ENCODE data around the gene BOK.
A peak's percentile ranks its signal among the peaks of the same experiment; 100 is the strongest.

BOK gene

DNA sequence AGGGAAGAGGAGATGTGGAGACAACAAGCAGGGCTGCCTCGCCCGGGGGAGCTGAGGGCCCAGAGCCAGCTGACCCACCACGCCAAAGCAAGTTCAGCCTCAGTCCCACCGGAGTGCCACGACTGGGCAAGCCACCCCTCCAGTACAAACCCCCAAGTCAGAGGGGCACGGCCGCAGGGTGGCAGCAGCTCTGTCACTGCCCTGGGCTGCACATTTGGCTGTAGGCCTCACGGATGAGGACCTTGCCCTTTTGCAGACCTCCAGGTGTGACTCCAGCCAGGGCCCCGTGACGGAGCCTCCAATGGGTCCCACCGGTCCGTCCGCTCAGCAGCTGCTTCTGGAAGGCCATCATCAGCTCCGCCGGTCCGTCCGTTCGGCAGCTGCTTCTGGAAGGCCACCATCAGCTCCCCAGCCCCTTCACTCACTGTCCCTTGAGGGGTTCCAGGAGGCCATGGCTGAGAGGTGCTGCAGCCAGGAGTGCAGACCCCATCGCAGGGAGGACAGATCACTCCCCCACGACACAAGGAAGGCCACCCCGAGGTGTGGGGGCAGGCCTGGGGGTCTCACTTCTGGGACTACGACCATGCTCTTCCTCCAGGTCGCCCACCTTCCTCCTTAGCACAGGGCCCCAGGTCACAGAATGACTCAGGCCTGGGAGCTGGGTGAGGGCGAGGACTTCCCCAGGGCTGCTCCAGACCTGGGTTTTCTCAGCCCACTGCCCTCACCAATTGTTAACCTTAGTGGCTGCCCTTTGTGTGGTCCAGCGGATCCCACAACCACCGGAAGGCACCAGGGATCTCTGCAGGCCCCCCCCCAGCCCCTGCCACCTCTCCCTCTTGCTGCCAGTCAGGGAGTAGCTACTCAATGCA, 25.6 kb upstream of the BOK start:
- TF ChIP-seq, protein P1, sequence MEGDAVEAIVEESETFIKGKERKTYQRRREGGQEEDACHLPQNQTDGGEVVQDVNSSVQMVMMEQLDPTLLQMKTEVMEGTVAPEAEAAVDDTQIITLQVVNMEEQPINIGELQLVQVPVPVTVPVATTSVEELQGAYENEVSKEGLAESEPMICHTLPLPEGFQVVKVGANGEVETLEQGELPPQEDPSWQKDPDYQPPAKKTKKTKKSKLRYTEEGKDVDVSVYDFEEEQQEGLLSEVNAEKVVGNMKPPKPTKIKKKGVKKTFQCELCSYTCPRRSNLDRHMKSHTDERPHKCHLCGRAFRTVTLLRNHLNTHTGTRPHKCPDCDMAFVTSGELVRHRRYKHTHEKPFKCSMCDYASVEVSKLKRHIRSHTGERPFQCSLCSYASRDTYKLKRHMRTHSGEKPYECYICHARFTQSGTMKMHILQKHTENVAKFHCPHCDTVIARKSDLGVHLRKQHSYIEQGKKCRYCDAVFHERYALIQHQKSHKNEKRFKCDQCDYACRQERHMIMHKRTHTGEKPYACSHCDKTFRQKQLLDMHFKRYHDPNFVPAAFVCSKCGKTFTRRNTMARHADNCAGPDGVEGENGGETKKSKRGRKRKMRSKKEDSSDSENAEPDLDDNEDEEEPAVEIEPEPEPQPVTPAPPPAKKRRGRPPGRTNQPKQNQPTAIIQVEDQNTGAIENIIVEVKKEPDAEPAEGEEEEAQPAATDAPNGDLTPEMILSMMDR (IDR thresholded peaks at IDR 0.05; ENCODE audit: extremely low read depth, missing control alignments): no peak
- peak; percentile 31 for DNase-seq (ENCODE audit: low spot score)

DNA sequence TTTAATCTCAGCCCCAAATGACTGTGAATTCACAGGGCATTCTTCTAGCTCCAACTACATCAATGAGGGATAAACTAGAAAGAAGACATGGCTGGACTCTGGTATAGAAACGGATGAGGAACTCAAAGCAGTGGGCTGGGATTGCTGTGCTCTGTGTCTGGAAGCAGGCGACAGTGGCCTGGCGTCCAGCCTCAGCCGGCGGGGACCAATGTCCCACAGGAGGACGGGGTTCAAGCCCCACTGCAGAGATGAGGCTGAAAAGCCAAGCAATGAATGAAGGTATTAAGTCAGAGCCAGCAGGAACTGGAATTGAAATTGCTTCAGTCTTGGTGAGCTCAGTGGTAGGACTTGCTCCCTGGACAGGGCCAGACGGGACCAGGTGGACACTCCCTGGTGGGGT, 24.3 kb upstream of the BOK start:
- no peak for DNase-seq (ENCODE audit: low spot score)
- TF ChIP-seq, protein P1 (IDR thresholded peaks at IDR 0.05; ENCODE audit: extremely low read depth, missing control alignments): no peak

DNA sequence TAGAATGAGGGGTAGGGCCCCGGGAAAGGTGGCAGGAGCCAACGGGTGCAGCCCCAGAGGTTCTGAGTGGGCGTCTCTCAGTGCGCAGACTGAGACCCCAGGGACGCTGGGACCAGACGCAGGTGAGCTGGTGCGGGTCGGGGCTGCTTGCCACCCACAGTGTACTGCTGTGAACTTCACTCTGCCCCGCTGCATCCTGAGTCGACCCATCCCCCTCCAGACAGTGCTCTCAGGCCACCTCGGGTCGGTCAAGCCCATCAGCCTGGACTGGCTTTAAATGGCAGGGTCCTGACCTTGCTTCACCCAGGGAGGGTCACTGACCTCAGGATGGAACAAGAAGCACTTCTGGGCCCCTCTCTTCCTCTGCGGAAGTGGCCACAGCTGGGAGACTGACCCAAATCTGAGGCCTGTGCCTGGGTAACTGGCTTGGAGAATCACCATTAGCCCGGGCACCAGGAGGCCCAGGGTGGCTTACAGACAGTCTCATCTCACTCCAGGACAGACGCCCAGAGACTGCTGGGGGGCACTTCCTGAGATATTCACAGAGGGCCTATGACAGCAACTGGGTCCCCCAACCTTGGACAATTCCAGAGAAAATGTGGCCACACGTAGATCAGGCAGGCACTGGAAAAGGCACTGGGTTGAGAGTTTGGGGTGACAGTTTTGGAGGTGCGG, 23.7 kb upstream of the BOK start:
- TF ChIP-seq, protein P1 (IDR thresholded peaks at IDR 0.05; ENCODE audit: extremely low read depth, missing control alignments): no peak
- no peak for DNase-seq (ENCODE audit: low spot score)

DNA sequence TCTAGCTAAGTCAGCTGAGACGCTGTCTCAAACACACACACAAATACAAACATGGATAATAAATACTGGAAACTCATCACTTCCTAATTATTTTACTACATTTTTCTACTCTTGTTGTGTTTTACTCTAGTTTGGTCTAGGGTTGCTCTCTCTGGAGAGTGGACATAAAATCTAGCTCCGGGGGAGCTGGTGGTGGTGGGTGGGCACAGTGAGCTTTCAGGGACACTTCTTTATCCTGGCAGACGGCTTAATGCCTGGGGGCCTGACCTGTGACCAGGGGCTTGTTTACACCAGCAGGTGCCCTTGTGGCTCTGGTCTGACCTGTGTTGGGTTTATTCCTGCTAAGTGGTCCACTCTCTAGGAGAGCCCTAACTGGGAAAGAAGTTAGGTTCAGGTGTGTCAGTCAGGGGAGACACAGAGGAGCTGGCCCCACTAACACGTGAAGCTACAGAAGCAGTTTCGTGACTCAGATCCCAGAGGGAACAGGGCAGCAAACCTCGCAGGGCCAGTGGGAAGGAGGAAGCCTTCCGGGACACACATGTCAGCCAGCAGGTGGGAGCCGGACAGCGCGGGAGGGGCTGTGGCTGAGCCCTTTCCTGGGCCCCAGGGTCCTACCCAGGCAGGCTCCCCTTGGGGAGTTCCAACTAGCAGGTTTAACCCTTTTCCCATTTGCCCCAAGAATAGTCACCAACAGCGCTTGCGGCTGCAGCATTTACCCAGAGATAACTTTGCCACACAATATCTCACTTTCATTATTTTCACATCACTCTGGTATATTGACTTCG, 22.5 kb upstream of the BOK start:
- TF ChIP-seq, protein P1 (IDR thresholded peaks at IDR 0.05; ENCODE audit: extremely low read depth, missing control alignments): no peak
- no peak for DNase-seq (ENCODE audit: low spot score)

DNA sequence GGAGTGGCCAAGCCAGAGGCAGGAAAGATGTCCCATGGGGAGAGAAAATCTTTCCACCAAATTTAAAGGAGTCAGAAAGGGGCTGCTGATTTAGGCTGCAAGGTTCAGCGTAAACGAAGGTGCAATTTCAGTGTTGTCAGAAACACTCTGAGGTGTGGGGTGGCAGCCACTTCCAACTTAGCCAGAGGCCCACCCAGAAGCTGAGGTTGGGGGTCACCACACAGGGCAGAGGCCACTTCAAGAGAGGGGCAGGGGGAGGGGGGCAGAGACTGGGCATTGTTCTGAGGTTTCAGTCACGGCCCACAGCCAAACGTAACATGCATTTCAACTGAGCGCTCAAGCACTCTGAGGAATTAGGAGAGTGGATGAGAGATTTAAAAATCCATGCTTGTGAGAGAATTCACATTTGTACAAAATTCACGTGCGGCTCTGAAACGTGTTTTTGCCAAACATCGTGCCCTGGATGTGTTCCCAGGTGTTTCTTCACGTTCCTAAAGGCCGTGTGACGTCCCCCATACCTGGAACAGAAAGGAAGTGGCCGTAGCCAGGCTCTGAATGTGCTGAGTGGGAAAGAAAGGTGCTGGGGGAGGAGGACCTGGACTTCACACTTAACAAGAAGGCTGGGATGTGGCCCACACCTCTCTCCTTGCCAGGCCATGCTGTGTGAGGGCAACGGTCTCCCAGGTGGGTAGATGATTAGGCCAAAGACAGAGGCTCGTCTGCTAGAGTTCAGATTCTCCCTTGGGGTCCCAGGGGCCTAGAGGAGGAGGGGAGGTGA, 19.5 kb upstream of the BOK start:
- DNase-seq (ENCODE audit: low spot score): peak; percentile 18
- TF ChIP-seq, protein P1 (IDR thresholded peaks at IDR 0.05; ENCODE audit: extremely low read depth, missing control alignments): no peak

DNA sequence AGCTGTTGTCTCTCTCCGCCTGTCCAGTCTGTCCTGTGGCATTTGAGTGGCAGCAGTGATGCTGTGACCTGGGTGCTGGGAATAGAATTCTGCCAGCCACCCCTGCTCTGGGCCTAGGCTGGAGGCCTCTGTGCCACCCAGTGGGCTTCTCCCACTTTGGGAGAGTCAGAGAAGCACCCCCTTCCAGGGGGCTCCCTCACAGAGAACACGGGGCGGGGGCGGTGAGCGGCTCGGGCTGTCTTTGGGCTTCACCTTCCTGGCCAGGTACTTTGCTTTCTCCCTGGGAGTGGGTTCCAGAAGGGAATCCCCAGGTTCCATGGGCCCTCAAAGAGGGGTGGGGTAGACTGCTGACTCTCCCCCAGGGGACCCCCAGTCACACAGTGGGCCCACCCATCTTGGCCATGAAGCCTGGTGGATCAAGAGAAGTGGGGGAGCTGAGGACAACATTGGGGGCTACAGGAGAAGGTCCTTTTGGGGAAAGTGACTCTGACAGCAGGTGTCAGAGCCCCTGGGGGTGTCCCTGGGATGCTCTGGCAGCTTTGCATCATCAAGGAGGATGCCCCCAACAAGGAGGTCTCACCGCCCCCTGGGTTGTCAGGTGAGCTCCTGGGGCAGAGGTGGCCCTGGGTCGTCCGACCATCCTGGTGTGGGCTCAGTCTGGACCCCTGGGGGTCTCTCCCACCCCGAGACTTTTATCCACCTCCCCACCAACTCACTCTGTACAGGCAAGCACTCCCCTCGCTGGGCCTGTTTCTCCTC, 18.8 kb upstream of the BOK start:
- TF ChIP-seq, protein P1 (IDR thresholded peaks at IDR 0.05; ENCODE audit: extremely low read depth, missing control alignments): no peak
- DNase-seq (ENCODE audit: low spot score): no peak

Measured in GM20000 (cell line).